Measurements from ENCODE around the gene LRFN3.
"Not testable (repeated sequence)": the region's sequence is repeated elsewhere in the genome, so short reads cannot be mapped to it uniquely, and the experiment has no call there.

Gene LRFN3

GRCh38 chr19:35978832-35979365, 42.7 kb downstream of the LRFN3 start:
- DNase-seq, result no peak

- DNase-seq, result not testable (repeated sequence)
Measured at GRCh38 chr19:35980997-35981396, 44.8 kb downstream of the LRFN3 start.

- no peak for DNase-seq
Measured at GRCh38 chr19:35983177-35983576, 47.0 kb downstream of the LRFN3 start.

GRCh38 chr19:35986111-35986510, 49.9 kb downstream of the LRFN3 start:
- DNase-seq, result no peak

- peak; percentile 19 for DNase-seq
Measured at GRCh38 chr19:35986664-35987570, 50.7 kb downstream of the LRFN3 start.

- DNase-seq, result no peak
Measured at GRCh38 chr19:35987571-35987896, 51.4 kb downstream of the LRFN3 start.

GRCh38 chr19:35988824-35989223, 52.6 kb downstream of the LRFN3 start:
- DNase-seq, result no peak

- DNase-seq, result no peak
Measured at GRCh38 chr19:35990156-35990555, 54.0 kb downstream of the LRFN3 start.

- DNase-seq, result no peak
Measured at GRCh38 chr19:35990771-35991730, 54.9 kb downstream of the LRFN3 start.

- no peak for DNase-seq
Measured at GRCh38 chr19:35991731-35992450, 55.7 kb downstream of the LRFN3 start.

GRCh38 chr19:35992907-35993765, 57.0 kb downstream of the LRFN3 start:
- no peak for DNase-seq

GRCh38 chr19:35993923-35994598, 57.9 kb downstream of the LRFN3 start:
- DNase-seq, result peak; percentile 12
